Transverse colon (tissue), 4 donors: Measurements from ENCODE around the gene RERE.

Experiments
- POLR2AphosphoS5 ChIP-seq, 3 donors: sonication (generic); formaldehyde crosslinking; IDR thresholded peaks; one replicate each; pipeline ENCODE4 v1.6.1; 2016; ENCODE audit warnings: antibody characterized with exemption in 3 of 3
- TF ChIP-seq, protein P1 (sequence below), 5 experiments: fragments of 200-600 bp in 3 of 5; fragments of 450-650 bp in 2 of 5; sonication (generic) in 3 of 5; IDR thresholded peaks; 1 replicate in 2 of 5; 2 replicates in 3 of 5; pipeline ENCODE4 v1.5.1; 2016 to 2017; ENCODE audit warnings: antibody characterized with exemption in 5 of 5, inconsistent platforms in 3 of 5, mild to moderate bottlenecking in 2 of 5, moderate library complexity in 1 of 5

- no peak for TF ChIP-seq POLR2AphosphoS5 (IDR thresholded peaks at IDR 0.05)
- TF ChIP-seq, protein P1, sequence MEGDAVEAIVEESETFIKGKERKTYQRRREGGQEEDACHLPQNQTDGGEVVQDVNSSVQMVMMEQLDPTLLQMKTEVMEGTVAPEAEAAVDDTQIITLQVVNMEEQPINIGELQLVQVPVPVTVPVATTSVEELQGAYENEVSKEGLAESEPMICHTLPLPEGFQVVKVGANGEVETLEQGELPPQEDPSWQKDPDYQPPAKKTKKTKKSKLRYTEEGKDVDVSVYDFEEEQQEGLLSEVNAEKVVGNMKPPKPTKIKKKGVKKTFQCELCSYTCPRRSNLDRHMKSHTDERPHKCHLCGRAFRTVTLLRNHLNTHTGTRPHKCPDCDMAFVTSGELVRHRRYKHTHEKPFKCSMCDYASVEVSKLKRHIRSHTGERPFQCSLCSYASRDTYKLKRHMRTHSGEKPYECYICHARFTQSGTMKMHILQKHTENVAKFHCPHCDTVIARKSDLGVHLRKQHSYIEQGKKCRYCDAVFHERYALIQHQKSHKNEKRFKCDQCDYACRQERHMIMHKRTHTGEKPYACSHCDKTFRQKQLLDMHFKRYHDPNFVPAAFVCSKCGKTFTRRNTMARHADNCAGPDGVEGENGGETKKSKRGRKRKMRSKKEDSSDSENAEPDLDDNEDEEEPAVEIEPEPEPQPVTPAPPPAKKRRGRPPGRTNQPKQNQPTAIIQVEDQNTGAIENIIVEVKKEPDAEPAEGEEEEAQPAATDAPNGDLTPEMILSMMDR (IDR thresholded peaks at IDR 0.05), result no peak
These were observed 465.0 kb downstream of the RERE start for GRCh38 chr1:8352471-8352845.
